Activated naive CD4-positive, alpha-beta T cell treated with anti-CD3 and anti-CD28 coated beads, Interleukin-2, amount 10 ng/mL, durations not matched to agents 7 days and 5 days (primary cell): Measurements from ENCODE around the gene HIPK3.

Source experiments
- CTCF ChIA-PET: fragments of 350-600 bp; sonication (Branson Sonifier 250); formaldehyde crosslinking; loops from one replicate; lab custom pipeline; 2021; ENCODE audit warnings: antibody characterized with exemption; lab: Charles Lee
- DNase-seq: peaks from one replicate; pipeline ENCODE4 v3.0.0-alpha.2; 2020
- H3K27ac Mint-ChIP-seq: one replicate; pipeline ENCODE4 v1.8.0; 2021; ENCODE audit warnings: mild to moderate bottlenecking, moderate library complexity, mixed read lengths
- H3K27me3 Mint-ChIP-seq: one replicate; pipeline ENCODE4 v1.8.0; 2021; ENCODE audit warnings: mild to moderate bottlenecking, mixed read lengths
- H3K36me3 Mint-ChIP-seq: one replicate; pipeline ENCODE4 v1.8.0; 2021; ENCODE audit warnings: mixed read lengths
- H3K4me1 Mint-ChIP-seq: one replicate; pipeline ENCODE4 v1.8.0; 2021; ENCODE audit warnings: mixed read lengths
- H3K4me3 Mint-ChIP-seq: one replicate; pipeline ENCODE4 v1.8.0; 2021; ENCODE audit warnings: mild to moderate bottlenecking, moderate library complexity, mixed read lengths
- H3K9me3 Mint-ChIP-seq: one replicate; pipeline ENCODE4 v1.8.0; 2021; ENCODE audit warnings: mixed read lengths

The HIPK3 gene

DNA sequence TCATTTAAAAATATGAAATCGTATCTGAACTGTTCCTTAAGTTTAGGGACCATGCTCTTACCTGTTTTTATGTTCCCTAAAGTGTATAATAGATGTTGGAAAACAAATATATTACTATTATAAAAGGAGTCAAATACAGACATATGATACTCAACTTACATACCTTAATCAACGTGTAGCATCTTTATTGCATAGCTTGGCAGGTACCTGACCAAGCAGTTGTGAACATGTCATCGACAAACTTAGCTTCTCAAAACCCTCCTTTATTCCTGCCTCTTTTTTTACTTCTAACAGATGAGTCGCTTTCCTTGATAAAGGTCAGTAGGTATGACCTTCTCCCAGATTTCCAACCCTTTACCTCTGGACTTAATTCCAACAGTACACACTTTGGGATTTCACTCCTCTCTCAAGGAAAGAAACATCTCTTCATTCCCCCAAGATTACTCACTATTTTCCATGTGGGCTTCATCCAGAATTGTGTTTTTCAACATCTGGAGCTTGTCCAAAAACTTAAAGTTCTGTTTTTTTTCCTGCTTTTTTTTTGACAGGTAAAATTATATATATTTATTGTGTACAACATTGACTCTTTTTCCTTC lies 11.9 kb downstream of the HIPK3 start:
- CTCF ChIA-PET, result no interaction called here
- Mint-ChIP-seq H3K27ac (no peak overlapping the region), H3K4me1 (peaks cover 3% of the 10 kb centered on the region)

DNA sequence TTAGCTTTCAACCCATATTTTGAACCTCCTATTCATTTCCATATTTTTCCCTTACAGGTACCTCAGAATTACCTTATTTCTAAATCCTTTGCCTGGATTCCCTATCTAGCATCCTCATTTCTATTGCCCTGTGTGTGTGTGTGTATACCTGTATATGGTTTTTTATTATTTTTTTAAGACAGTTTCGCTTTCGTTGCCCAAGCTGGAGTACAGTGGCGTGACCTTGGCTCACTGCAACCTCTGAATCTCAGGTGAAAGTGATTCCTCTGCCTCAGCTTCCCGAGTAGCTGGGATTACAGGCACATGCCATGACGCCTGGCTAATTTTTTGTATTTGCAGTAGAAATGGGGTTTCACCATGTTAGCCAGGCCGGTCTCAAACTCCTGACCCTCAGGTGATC lies 12.6 kb downstream of the HIPK3 start:
- Mint-ChIP-seq H3K4me1 (peaks cover 3% of the 10 kb centered on the region), H3K36me3 (no peaks in the 10 kb centered on the region), H3K27me3 (no peaks in the 10 kb centered on the region), H3K4me3 (no peak overlapping the region), H3K27ac (no peak overlapping the region), H3K9me3 (no peaks in the 10 kb centered on the region)
- DNase-seq, result no peak
- CTCF ChIA-PET, result no interaction called here

More for the DNA sequence above, 11.9 kb downstream of the HIPK3 start:
- H3K36me3 Mint-ChIP-seq, result no peaks in the 10 kb centered on the region
- H3K9me3 Mint-ChIP-seq, result no peaks in the 10 kb centered on the region
- H3K4me3 Mint-ChIP-seq, result no peak overlapping the region
- DNase-seq, result no peak
- H3K27me3 Mint-ChIP-seq, result no peaks in the 10 kb centered on the region

DNA sequence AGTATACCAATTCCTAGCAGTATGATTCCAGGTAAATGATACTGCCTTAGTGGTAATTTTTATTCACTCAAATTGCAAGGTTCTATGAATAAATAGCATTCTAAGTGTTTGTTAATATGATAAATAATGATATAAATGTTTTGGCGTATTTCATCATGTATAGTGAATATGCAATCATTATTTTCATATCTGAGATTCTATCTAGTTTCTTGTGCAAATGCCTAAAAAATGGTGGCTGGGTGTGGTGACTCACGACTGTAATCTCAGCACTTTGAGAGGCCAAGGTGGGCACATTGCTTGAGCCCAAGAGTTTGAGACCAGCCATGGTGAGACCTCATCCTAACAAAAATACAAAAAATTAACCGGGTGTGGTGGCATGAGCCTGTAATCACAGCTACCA lies 13.9 kb downstream of the HIPK3 start:
- H3K27ac Mint-ChIP-seq, result no peak overlapping the region
- H3K36me3 Mint-ChIP-seq, result no peaks in the 10 kb centered on the region
- DNase-seq, result no peak
- CTCF ChIA-PET, result no interaction called here
- no peaks in the 10 kb centered on the region for H3K27me3 Mint-ChIP-seq
- peaks cover 3% of the 10 kb centered on the region for H3K4me1 Mint-ChIP-seq
- H3K4me3 Mint-ChIP-seq, result no peak overlapping the region
- H3K9me3 Mint-ChIP-seq, result no peaks in the 10 kb centered on the region

DNA sequence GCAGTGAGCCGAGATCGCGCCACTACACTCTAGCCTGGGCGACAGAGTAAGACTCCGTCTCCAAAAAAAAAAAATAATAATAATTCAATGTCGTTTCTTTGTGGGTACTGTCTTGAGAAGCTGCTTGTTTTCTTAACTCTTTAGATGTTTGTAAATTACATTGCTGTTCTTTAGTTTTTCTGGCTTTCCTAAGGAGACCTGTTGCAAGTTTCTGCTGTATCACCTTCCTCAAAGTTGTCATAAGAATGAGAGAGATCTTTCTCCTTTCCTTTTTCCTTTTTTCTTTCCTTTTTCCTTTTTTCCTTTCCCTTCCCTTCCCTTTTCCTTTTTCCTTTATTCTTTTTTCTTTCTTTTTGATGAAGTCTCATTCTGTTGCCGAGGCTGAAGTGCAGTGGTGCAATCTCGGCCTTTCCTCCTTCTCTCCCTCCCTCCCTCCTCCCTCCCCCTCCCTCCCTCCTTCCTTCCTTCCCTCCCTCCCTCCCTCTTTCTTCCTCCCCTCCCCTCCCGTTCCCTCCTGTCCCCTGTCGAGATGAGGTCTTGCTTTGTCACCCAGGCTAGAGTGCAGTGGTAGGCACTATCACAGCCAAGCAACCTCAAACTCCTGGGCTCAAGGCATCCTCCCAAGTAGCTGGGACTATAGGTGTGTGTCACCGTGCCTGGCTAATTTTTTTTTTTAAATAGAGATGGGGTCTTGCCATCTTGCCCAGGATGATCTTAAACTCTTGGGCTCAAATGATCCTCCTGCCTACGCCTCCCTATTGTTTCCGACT lies 15.3 kb downstream of the HIPK3 start:
- no peak for DNase-seq
- peaks cover 3% of the 10 kb centered on the region for H3K4me1 Mint-ChIP-seq
- no peaks in the 10 kb centered on the region for H3K9me3 Mint-ChIP-seq

DNA sequence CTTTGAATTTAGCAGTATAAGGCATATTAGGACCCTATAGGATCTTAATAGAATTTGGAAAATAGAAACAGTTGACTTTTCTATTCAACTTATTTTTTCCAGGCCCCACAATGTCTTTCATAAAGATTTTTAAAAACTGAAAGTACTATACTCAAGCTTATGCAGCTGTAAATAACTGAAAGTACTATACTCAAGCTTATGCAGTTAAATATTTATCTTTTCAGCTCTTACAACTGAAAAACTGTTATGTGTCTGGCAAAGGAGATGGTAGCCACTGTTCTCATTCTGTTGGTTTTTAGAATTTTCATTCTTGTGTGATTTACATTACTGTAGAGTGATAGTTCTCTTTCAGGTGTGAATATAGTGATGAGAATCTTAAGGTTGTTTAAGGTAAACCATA lies 16.5 kb downstream of the HIPK3 start:
- H3K4me3 Mint-ChIP-seq, result no peak overlapping the region
- H3K36me3 Mint-ChIP-seq, result peaks cover 4% of the 10 kb centered on the region
- H3K9me3 Mint-ChIP-seq, result no peaks in the 10 kb centered on the region
- no peaks in the 10 kb centered on the region for H3K27me3 Mint-ChIP-seq
- CTCF ChIA-PET, result no interaction called here
- no peak for DNase-seq
- no peak overlapping the region for H3K27ac Mint-ChIP-seq
- peaks cover 5% of the 10 kb centered on the region for H3K4me1 Mint-ChIP-seq

More for the DNA sequence above, 15.3 kb downstream of the HIPK3 start:
- peaks cover 4% of the 10 kb centered on the region for H3K36me3 Mint-ChIP-seq
- no peaks in the 10 kb centered on the region for H3K27me3 Mint-ChIP-seq
- H3K27ac Mint-ChIP-seq, result no peak overlapping the region
- no peak overlapping the region for H3K4me3 Mint-ChIP-seq
- CTCF ChIA-PET, result no interaction called here

DNA sequence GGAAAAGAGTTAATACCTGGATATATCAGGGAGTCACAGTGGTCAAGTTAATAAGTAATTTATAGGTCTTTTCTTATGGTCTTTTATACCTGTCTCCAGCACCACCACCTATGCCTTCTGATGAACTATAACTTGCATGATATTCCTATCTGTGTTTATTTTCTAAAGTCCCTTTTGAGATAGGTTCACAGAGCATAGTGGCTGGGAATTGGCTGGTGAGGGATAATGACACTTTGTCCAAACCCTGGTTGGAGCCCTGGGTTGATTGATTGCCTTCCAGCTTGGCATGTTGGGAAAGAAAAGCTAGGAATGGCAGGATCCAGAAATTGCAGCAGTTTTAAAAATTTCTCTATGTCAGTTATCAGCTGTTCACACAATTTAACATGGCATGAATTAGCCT lies 23.2 kb downstream of the HIPK3 start:
- Mint-ChIP-seq H3K27me3 (no peaks in the 10 kb centered on the region), H3K9me3 (no peaks in the 10 kb centered on the region), H3K4me3 (no peak overlapping the region), H3K27ac (no peak overlapping the region), H3K4me1 (peaks cover 3% of the 10 kb centered on the region), H3K36me3 (peaks cover 4% of the 10 kb centered on the region)
- CTCF ChIA-PET, result no interaction called here
- no peak for DNase-seq

DNA sequence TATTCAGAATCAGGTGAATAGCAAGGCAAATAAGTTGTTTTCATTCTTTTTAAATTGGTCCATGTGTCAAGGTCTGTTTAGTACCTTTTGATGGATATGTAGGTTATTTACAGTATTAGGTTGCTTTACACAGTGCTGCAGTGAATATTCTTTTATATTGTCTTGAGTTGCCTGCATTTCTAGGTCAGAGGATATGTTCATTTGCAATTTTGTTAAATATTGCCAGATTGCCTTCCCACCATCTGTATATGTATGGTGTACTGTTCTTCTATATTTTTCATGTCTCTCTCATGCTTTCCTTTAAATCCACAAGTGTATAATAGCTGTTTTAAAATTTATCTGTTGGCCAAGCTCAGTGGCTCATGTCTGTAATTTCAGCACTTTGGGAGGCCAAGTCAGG lies 24.6 kb downstream of the HIPK3 start:
- DNase-seq, result no peak
- CTCF ChIA-PET, result no interaction called here
- Mint-ChIP-seq H3K27me3 (no peaks in the 10 kb centered on the region), H3K27ac (no peak overlapping the region), H3K9me3 (no peaks in the 10 kb centered on the region), H3K36me3 (peaks cover 8% of the 10 kb centered on the region), H3K4me1 (peaks cover 3% of the 10 kb centered on the region), H3K4me3 (no peak overlapping the region)

DNA sequence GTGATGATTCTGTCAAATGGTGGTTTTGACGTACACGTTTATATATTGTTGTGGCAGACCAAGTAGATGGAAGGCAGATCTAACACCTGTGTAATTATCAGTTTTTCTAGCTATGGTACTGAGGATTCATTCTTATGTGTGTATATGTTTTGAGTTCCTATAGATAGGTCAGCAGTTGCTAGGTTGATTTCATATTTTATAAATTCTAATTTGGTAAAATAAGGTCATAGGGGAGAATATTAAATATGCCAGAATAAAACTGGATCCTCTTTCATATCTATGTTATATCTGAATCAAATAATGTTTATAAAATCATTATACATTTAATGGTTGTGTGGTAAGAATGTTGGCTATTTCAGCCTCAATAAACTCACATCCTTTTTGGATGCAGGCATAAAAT lies 27.6 kb downstream of the HIPK3 start:
- H3K4me3 Mint-ChIP-seq, result no peak overlapping the region
- peaks cover 14% of the 10 kb centered on the region for H3K36me3 Mint-ChIP-seq
- CTCF ChIA-PET, result no interaction called here
- DNase-seq, result no peak
- no peaks in the 10 kb centered on the region for H3K4me1 Mint-ChIP-seq
- H3K27me3 Mint-ChIP-seq, result no peaks in the 10 kb centered on the region
- no peaks in the 10 kb centered on the region for H3K9me3 Mint-ChIP-seq
- no peak overlapping the region for H3K27ac Mint-ChIP-seq

DNA sequence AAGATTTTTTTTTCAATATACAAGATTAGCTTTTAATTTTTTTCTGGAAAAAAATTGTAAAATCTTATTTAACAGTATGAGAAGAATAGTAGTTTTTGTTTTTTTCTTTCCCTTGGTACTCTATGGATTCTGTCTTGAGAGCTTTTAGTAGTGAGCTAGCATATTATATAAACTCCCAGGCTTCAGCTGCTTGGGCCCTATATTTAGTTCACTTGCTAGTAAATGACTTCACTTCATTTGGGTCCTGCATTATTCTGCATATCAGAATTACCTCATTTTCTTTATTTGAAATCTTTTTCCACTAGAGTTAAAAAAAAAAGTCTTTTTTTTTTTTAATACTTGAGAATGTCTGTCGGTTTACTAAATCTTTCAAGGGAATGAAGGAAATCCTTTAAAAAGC lies 33.1 kb downstream of the HIPK3 start:
- CTCF ChIA-PET, result no interaction called here
- Mint-ChIP-seq H3K36me3 (peaks cover 19% of the 10 kb centered on the region), H3K9me3 (no peaks in the 10 kb centered on the region), H3K27ac (no peak overlapping the region), H3K27me3 (no peaks in the 10 kb centered on the region), H3K4me3 (no peak overlapping the region), H3K4me1 (no peaks in the 10 kb centered on the region)
- DNase-seq, result no peak

DNA sequence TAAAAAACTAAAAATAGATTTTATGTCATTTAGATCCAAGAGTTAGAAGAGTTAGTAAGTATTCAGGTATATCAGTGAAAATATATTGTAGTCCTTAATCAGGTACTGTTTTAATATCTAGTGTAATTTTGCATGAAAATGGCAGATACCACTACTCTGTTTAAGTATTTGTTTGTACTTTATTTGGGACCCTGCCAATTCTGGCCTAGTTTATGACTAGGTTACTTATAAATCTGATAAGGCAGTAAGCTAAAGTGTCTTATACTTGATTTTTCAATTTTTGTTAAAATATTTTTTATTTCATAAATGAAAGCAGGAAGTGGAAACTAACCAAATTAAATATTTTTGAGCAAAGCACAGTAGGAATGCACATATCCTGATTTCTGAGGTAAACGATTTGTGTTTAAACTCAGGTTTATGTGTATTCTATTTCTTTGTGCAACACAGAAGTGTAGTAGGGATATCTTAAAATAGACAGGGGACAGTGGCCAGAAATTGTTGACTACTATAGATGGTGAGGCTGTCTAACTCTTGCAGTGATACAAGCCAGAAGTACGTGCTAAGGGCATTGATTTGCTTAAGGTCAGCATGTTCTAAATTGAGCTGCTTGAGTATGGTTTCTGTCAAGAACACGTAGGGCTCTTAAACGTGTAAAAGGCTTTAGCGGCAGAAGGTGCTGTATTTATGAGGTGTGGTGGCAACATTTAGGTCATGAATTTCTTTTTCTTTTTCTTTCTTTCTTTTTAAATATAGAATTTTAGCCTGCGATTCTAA lies 34.0 kb downstream of the HIPK3 start:
- H3K9me3 Mint-ChIP-seq, result no peaks in the 10 kb centered on the region
- H3K4me3 Mint-ChIP-seq, result no peak overlapping the region
- CTCF ChIA-PET, result no interaction called here
- no peaks in the 10 kb centered on the region for H3K27me3 Mint-ChIP-seq
- no peak overlapping the region for H3K27ac Mint-ChIP-seq
- H3K36me3 Mint-ChIP-seq, result peaks cover 28% of the 10 kb centered on the region
- no peaks in the 10 kb centered on the region for H3K4me1 Mint-ChIP-seq
- no peak for DNase-seq

DNA sequence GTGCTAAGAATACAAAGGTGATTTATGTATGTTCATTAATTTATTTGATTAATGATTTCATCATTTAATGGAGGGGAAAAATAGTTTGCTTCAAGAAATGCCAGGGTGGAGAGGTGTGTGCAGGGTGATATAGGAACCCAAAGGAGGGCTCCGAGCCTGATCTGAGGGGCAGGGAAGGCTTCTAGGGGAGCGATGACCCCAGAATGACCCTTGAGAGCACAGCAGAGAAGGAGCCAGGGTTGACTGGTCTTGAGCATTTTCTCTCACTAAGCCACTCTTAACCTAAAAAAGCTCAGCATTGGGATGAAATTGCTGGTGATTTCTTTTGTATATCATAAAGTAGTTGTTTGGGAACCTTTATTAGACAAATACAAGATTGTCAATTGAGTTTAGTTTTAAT lies 35.1 kb downstream of the HIPK3 start:
- DNase-seq, result no peak
- Mint-ChIP-seq H3K9me3 (no peaks in the 10 kb centered on the region), H3K27ac (no peak overlapping the region), H3K27me3 (no peaks in the 10 kb centered on the region), H3K4me1 (no peaks in the 10 kb centered on the region), H3K36me3 (peaks cover 18% of the 10 kb centered on the region), H3K4me3 (no peak overlapping the region)
- CTCF ChIA-PET, result no interaction called here

DNA sequence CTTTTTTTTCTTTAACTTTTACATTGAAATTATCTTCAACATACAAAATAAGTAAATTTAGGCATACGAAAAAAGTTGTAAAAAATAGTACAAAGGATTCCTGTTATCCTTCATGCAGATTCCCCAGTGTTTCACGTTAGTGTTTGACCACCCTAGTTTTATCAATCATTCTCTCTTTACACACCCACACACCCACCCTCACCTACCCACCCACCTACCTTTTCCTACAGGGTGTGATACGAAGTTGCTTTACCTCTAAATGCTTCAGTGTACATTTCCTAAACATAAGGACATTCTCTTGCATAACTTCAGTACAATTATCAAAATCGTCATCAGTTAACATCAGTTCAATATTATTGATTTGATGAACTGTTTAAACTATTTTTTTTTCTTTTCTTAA lies 37.0 kb downstream of the HIPK3 start:
- no peaks in the 10 kb centered on the region for H3K27me3 Mint-ChIP-seq
- H3K36me3 Mint-ChIP-seq, result peaks cover 18% of the 10 kb centered on the region
- DNase-seq, result no peak
- no peaks in the 10 kb centered on the region for H3K9me3 Mint-ChIP-seq
- no peak overlapping the region for H3K4me3 Mint-ChIP-seq
- CTCF ChIA-PET, result no interaction called here
- H3K4me1 Mint-ChIP-seq, result no peaks in the 10 kb centered on the region
- no peak overlapping the region for H3K27ac Mint-ChIP-seq

DNA sequence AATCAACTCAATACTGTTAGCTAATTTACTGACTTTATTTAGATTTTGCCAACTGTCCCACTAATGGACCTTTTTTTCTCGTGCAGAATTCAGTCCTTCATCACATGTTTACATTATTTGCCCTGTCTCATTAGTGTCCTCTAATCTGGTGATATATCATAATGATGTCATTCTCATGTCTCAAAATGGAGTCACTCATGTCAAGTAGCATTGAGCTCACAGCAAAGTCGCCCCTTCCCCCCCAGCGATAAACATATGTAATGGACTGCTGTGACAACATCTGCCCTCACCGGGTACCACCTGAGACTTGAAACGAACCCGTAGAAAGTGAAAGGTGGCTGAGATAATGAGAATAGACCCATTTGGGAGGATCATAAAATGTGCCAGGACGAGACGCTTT lies 37.6 kb downstream of the HIPK3 start:
- H3K36me3 Mint-ChIP-seq, result peaks cover 18% of the 10 kb centered on the region
- no peak overlapping the region for H3K27ac Mint-ChIP-seq
- no peak for DNase-seq
- H3K4me1 Mint-ChIP-seq, result no peaks in the 10 kb centered on the region
- H3K27me3 Mint-ChIP-seq, result no peaks in the 10 kb centered on the region
- CTCF ChIA-PET, result no interaction called here
- no peak overlapping the region for H3K4me3 Mint-ChIP-seq
- H3K9me3 Mint-ChIP-seq, result no peaks in the 10 kb centered on the region

DNA sequence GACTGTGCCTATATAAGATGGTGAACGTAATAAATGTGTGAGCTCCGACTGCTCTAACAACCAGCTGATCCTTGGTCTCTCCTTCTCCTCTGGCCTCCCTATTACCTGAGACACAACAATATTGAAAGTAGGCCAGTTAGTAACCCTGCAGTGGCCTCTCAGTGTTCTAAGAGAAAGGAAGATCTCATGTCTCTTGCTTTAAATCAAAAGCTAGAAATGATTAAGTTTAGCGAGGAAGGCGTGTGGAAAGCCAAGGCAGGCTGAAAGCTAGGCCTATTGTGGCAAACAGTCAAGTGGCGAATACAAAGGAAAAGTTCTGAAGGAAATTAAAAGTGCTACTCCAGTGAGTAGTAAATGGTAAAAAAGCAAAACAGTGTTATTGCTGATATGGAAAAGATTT lies 39.5 kb downstream of the HIPK3 start:
- Mint-ChIP-seq H3K36me3 (peaks cover 19% of the 10 kb centered on the region), H3K27ac (no peak overlapping the region), H3K4me3 (no peak overlapping the region), H3K27me3 (no peaks in the 10 kb centered on the region), H3K4me1 (no peaks in the 10 kb centered on the region), H3K9me3 (no peaks in the 10 kb centered on the region)
- CTCF ChIA-PET, result no interaction called here
- DNase-seq, result no peak

DNA sequence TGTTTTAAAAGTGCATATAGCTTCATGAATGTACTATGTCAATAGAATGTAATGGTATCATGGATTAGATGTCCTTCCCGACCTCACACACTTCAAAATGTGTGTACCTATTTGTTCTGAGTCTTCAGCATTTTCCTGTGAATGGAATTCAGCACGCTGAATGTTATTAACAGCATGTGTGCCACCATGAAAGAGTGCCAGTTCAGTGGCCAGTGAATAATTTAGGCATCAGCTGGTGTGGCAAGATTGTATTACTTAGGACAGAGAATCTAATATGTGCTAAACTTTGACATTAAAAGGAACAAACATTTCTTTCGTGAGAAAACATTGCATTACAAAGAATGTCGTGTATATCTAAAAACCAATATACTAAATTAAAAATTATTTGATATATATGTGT lies 46.4 kb downstream of the HIPK3 start:
- Mint-ChIP-seq H3K4me3 (no peak overlapping the region), H3K9me3 (no peaks in the 10 kb centered on the region), H3K4me1 (no peaks in the 10 kb centered on the region), H3K27ac (no peak overlapping the region), H3K36me3 (peaks cover 1% of the 10 kb centered on the region), H3K27me3 (no peaks in the 10 kb centered on the region)
- no peak for DNase-seq
- CTCF ChIA-PET, result no interaction called here
